SK-N-DZ (cell line): ENCODE data around the gene CYP2D6.
"Not testable (repeated sequence)": the region's sequence is repeated elsewhere in the genome, so short reads cannot be mapped to it uniquely, and the experiment has no call there.

ENCODE experiments used
- DNase-seq: peaks from one replicate; pipeline ENCODE4 v3.0.0-alpha.2; 2015; ENCODE audit warnings: low spot score

The CYP2D6 gene

GRCh38 chr22:42158456-42159132 is 28.0 kb upstream of the CYP2D6 start:
- DNase-seq = no peak

DNA sequence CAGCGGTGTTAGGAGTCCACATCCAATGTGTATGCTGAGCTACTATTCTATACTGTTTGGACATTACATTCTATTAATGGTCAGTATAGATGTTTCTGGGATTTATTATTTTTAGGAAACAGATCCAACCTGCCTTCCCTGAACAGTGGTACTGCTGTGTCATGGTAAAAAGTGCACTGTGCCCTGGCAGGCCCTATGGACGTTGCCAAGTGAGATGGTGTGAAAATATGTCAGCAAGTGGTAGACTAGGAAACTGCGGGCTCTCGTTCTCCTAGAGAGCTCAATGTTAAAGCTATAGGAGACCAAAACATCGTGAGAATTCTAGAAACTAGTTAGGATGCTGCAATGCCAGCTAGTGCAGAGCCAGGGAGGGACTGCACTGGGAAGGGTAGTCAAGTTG is 26.0 kb upstream of the CYP2D6 start:
- no peak for DNase-seq

GRCh38 chr22:42156121-42156520 is 25.5 kb upstream of the CYP2D6 start:
- no peak for DNase-seq

GRCh38 chr22:42155053-42155543 is 24.5 kb upstream of the CYP2D6 start:
- DNase-seq = no peak

DNA sequence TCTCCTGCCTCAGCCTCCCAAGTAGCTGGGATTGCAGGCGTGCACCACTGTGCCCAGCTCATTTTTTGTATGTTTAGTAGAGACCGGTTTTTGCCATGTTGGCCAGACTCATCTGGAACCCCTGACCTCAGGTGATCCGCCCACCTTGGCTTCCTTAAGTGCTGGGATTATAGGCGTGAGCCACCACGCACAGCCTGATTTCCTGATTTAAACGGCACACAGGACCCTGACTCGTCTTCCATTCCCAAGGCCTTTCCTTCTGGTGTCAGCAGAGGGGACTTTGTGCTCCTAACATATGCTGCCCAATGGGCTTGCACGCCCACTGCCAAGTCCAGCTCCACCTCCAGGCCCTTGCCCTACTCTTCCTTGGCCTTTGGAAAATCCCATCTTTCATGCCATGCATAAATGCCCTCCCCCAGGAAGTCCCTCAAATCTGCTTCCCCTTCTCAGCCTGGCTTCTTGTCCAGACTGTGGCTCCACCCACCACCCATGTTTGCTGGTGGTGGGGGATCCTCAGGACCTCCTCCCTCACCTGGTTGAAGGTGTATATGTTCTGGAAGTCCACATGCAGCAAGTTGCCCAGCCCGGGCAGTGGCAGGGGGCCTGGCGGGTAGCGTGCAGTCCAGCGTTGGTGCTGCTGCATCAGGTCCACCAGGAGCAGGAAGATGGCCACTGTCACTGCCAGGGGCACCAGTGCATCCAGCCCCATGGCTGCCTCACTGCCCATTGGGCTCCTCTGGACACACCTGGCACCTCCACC is 23.9 kb upstream of the CYP2D6 start:
- DNase-seq = no peak

DNA sequence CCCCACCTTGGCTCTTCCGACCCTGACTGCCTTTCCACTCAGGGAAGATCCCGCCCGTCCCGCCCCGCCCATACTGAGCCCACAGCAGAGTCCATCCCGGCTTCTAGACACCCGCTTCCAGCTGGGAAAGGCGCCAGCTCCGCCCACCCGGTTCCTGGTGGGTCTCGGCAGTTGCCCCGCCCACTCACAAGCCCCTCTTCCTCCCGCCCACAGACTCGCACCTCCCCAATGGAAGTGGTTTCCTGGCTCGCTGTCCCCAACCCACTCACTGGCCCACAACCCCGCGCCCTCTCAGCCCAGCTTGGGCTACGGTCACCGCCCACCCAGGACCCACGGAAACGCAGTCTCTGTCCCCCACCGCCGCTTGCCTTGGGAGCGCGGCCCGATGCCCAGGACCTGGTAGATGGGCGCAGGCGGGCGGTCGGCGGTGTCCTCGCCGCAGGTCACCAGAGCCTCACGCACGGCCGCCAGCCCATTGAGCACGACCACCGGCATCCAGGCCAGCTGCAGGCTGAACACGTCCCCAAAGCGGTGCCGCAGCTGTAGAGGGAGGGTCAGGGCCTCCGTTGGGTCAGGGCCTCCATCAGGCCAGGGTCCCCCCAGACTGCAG is 22.2 kb upstream of the CYP2D6 start:
- DNase-seq = no peak

- DNase-seq = no peak
Observed at GRCh38 chr22:42151924-42152635, 21.5 kb upstream of the CYP2D6 start.

DNA sequence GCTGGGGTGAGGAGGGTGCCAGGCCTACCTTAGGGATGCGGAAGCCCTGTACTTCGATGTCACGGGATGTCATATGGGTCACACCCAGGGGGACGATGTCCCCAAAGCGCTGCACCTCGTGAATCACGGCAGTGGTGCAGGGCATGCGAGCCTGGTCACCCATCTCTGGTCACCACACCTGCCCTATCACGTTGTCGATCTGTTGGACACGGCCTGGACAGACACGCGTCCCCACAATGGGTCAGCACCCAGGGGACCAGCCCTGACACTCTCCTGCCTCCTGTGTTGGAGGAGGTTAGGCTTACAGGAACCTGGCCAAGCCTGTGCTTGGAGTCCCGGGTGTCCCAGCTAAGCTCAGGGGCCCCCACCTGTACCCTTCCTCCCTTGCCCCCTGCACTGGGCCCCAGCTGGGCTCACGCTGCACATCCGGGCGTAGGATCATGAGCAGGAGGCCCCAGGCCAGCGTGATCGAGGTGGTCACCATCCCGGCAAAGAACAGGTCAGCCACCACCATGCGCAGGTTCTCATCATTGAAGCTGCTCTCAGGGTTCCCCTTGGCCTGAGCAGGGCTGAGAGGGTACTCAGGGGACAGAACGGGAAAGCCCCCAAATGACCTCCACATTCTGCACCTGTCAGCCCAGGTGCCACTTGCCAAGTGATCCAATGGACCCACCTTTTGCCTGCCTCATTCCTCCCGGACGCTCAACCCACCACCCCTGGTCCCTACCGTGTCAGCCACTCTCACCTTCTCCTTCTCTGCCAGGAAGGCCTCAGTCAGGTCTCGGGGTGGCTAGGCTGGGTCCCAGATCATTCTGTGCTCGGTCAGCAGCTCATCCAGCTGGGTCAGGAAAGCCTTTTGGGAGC is 20.3 kb upstream of the CYP2D6 start:
- no peak for DNase-seq

DNA sequence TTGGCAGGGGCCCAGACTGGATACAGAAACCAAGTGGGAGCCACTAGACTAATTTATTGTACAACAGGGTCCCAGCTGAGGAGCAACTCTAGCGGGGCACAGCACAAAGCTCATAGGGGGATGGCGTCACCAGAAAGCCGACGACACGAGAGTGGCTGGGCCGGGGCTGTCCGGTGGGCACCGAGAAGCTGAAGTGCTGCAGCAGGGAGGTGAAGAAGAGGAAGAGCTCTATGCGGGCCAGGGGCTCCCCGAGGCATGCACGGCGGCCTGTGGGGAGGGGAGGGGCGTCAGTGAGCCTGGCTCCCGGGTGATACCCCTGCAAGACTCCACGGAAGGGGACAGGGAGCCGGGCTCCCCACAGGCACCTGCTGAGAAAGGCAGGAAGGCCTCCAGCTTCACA is 19.2 kb upstream of the CYP2D6 start:
- not testable (repeated sequence) for DNase-seq

GRCh38 chr22:42145175-42145574 is 14.6 kb upstream of the CYP2D6 start:
- no peak for DNase-seq

DNA sequence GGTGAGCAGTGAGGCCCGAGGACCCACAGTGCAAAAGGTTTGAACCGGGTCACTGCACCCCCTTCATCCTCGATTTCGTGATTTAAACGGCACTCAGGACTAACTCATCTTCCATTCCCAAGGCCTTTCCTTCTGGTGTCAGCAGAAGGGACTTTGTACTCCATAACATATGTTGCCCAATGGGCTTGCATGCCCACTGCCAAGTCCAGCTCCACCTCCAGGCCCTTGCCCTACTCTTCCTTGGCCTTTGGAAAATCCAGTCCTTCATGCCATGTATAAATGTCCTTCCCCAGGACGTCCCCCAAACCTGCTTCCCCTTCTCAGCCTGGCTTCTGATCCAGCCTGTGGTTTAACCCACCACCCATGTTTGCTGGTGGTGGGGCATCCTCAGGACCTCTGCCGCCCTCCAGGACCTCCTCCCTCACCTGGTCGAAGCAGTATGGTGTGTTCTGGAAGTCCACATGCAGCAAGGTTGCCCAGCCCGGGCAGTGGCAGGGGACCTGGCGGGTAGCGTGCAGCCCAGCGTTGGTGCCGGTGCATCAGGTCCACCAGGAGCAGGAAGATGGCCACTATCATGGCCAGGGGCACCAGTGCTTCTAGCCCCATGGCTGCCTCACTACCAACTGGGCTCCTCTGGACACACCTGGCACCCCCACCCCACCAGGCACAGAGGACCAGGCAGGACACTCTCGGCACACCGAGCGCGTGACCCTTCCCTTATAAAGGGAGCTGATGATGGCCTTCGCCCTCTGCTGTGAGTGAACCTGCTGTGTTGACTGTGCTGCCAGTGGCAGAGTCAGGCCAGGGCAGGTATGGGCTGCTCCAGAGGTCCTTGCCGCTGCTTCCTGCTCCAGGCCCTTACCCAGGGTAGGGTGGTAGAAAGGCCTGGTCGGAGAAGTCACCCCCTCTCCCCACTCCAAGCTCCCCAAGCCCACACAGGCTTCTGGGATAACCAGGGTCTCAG is 13.5 kb upstream of the CYP2D6 start:
- not testable (repeated sequence) for DNase-seq

DNA sequence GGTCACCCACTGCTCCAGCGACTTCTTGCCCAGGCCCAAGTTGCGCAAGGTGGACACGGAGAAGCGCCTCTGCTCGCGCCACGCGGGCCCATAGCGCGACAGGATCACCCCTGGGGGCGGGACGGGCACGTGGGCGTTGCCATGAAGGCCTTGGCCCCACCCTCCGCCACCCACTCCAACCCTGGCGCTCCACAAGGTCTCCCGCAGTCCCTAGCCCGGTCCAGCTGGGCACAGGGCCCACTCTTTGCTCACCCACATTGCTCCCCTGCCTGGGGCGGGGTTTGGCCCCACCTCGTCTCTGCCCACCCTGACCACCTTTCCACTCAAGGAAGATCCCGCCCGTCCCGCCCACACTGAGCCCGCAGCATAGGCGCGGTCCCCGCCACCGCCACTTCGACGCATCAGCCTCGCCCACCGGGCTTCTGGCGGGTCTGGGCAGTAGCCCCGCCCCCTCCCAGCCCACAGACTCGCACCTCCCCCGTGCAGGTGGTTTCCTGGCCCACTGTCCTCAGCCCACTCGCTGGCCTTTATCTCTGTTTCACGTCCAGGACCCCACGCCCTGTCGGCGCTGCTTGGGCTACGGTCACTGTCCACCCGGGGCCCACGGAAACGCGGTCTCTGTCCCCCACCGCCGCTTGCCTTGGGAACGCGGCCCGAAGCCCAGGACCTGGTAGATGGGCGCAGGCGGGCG is 12.3 kb upstream of the CYP2D6 start:
- DNase-seq = no peak

DNA sequence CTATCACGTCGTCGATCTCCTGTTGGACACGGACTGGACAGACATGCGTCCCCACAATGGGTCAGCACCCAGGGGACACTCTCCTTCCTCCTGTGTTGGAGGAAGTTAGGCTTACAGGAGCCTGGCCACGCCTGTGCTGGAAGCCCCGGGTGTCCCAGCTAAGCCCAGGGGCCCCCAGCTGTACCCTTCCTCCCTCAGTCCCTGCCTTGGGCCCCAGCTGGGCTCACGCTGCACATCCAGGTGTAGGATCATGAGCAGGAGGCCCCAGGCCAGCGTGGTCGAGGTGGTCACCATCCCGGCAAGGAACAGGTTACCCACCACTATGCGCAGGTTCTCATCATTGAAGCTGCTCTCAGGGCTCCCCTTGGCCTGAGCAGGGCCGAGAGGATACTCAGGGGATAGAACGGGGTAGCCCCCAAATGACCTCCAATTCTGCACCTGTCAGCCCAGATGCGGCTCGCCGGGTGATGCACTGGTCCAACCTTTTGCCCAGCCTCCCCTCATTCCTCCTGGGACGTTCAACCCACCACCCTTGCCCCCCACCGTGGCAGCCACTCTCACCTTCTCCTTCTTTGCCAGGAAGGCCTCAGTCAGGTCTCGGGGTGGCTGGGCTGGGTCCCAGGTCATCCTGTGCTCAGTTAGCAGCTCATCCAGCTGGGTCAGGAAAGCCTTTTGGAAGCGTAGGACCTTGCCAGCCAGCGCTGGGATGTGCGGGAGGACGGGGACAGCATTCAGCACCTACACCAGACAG is 10.9 kb upstream of the CYP2D6 start:
- DNase-seq = not testable (repeated sequence)

- not testable (repeated sequence) for DNase-seq
Observed at GRCh38 chr22:42140153-42140552, 9.5 kb upstream of the CYP2D6 start.

- not testable (repeated sequence) for DNase-seq
Observed at GRCh38 chr22:42139508-42139907, 8.9 kb upstream of the CYP2D6 start.

GRCh38 chr22:42138972-42139371 is 8.4 kb upstream of the CYP2D6 start:
- no peak for DNase-seq

DNA sequence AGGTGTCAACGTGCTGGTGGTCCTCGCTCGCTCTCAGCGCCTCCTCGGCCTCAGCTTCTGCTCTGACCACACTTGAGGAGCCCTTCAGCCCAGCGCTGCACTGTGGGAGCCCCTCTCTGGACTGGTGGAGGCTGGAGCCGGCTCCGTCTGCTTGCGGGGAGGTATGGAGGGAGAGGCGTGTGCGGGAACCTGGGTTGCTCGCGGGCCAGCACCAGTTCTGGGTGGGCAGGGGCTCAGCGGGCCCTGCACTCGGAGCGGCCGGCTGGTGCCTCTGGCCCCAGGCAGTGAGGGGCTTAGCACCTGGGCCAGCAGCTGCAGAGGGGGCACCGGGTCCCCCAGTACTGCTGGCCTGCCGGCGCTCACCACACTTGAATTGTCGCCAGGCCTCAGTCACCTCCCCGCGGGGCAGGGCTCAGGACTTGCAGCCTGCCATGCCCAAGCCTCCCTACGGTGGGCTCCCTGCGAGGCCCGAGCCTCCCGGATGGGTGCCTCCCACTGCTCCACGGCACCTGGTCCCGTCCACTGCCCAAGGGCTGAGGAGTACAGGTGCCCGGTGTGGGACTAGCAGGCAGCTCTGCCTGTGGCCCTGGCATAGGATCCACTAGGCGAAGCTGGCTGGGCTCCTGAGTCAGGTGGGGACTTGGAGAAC is 7.6 kb upstream of the CYP2D6 start:
- no peak for DNase-seq

GRCh38 chr22:42135688-42136087 is 5.1 kb upstream of the CYP2D6 start:
- not testable (repeated sequence) for DNase-seq
